Upper lobe of left lung (tissue), 4 donors: ENCODE results near the gene TEX55.

Experiments used
- EP300 ChIP-seq, 4 donors: sonication (generic); formaldehyde crosslinking; IDR thresholded peaks; one replicate each; pipeline ENCODE4 v1.5.1; 2017; ENCODE audit warnings: antibody characterized with exemption in 4 of 4, control low read depth in 2 of 4
- POLR2A ChIP-seq, 4 donors: fragments of 450-650 bp; IDR thresholded peaks; one replicate each; pipeline ENCODE4 v1.5.1; 2016 to 2017; ENCODE audit warnings: antibody characterized with exemption in 4 of 4, mild to moderate bottlenecking in 2 of 4
- POLR2AphosphoS5 ChIP-seq, 2 donors: sonication (generic); formaldehyde crosslinking; IDR thresholded peaks; one replicate each; pipeline ENCODE4 v1.5.1; 2017; ENCODE audit warnings: antibody characterized with exemption in 2 of 2
- TF ChIP-seq, protein P1 (sequence below), 6 experiments: fragments of 450-650 bp in 4 of 6; fragments of 200-600 bp in 2 of 6; sonication (generic) in 2 of 6; IDR thresholded peaks; one replicate each; pipeline ENCODE4 v1.5.1; 2016 to 2019; ENCODE audit warnings: antibody characterized with exemption in 6 of 6

DNA sequence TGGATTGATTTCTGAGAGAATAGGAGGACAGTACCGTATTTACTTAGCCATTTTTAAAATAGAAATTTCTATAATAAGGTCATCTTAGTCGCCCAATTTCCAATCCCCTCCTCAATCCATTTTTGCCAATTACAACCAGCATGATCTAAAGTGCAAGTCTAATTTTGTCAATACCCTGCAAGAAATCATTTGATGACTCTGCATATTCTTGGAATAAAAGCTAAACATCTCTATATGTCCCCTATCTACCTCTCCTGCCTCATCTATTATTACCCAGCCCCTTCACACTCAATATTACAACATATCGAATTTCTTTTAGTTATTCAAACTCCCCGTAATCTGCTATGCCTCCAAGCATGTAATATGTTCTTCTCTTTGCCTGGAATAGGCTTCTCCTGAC, 41.9 kb upstream of the TEX55 start:
- TF ChIP-seq, protein P1, sequence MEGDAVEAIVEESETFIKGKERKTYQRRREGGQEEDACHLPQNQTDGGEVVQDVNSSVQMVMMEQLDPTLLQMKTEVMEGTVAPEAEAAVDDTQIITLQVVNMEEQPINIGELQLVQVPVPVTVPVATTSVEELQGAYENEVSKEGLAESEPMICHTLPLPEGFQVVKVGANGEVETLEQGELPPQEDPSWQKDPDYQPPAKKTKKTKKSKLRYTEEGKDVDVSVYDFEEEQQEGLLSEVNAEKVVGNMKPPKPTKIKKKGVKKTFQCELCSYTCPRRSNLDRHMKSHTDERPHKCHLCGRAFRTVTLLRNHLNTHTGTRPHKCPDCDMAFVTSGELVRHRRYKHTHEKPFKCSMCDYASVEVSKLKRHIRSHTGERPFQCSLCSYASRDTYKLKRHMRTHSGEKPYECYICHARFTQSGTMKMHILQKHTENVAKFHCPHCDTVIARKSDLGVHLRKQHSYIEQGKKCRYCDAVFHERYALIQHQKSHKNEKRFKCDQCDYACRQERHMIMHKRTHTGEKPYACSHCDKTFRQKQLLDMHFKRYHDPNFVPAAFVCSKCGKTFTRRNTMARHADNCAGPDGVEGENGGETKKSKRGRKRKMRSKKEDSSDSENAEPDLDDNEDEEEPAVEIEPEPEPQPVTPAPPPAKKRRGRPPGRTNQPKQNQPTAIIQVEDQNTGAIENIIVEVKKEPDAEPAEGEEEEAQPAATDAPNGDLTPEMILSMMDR (IDR thresholded peaks at IDR 0.05) = no peak
- TF ChIP-seq POLR2A (IDR thresholded peaks at IDR 0.05) (no peak), EP300 (IDR thresholded peaks at IDR 0.05) (no peak), POLR2AphosphoS5 (IDR thresholded peaks at IDR 0.05) (no peak)
